H1 (cell line): ENCODE data around the gene SLC13A3. TPM values are rescaled to one million over a fixed set of nuclear protein-coding genes. Genes with fewer than 3 reads are reported as not detected.

ENCODE experiments used
- CHD1 ChIP-seq: IDR thresholded peaks from 2 replicates; pipeline ENCODE4 v1.6.1; 2012; ENCODE audit warnings: low read depth, low read length, improper control_type of control experiment
- EZH2 ChIP-seq: fragments of 200-600 bp; sonication (generic); IDR thresholded peaks from 2 replicates; pipeline ENCODE4 v1.7.1; 2012; ENCODE audit warnings: low read depth, mild to moderate bottlenecking, moderate library complexity, low read length, inconsistent platforms; ENCODE audit not compliant: severe bottlenecking
- KDM1A ChIP-seq: fragments of 200-600, 300-600 bp; sonication (generic); IDR thresholded peaks from 2 replicates; pipeline ENCODE4 v1.7.1; 2016; ENCODE audit warnings: mild to moderate bottlenecking, low read length, borderline replicate concordance
- RNF2 ChIP-seq: fragments of 200-900, 300-1000 bp; sonication (generic); IDR thresholded peaks from 2 replicates; pipeline ENCODE4 v1.7.1; 2016; ENCODE audit warnings: borderline replicate concordance, low read depth, mild to moderate bottlenecking, antibody characterized with exemption, low read length; ENCODE audit not compliant: poor library complexity, severe bottlenecking; ENCODE audit errors: missing control alignments
- polyA plus RNA-seq, 7 experiments: library from polyadenylated mRNA; depleted of rRNA in 3 of 7; stranded (reverse) in 5 of 7; unstranded in 2 of 7; fragments of >200 nt in 5 of 7; fragments of 200-250 nt in 2 of 7; gene quantifications; 1 replicate in 5 of 7; 2 replicates in 1 of 7; 4 replicates in 1 of 7; pipeline versions ENCODE4 v1.2.1 to v1.2.3, GENCODE V29; 2011 to 2013; ENCODE audit warnings: missing spikeins in 2 of 7, mixed read lengths in 2 of 7
- total RNA-seq: library from RNA; stranded (reverse); fragmentation: NEBNext Ultra II Directional; extraction: Animal tissue kit (Norgen Biotek cat#: 25700); gene quantifications from 2 replicates; pipeline ENCODE4 v1.2.1, GENCODE V29; 2021
- TF ChIP-seq, protein P1 (sequence below): IDR thresholded peaks from 2 replicates; pipeline ENCODE4 v1.6.1; 2012; ENCODE audit warnings: low read length, inconsistent platforms
- TF ChIP-seq, protein P2 (sequence below): IDR thresholded peaks from 2 replicates; pipeline ENCODE4 v1.6.1; 2011; ENCODE audit warnings: low read depth, mild to moderate bottlenecking, low read length; ENCODE audit not compliant: insufficient read depth

Gene SLC13A3
- total and polyA plus RNA-seq, 2 of the 8 experiments (the other 6 are each of a cell fraction or from before 2014, with no cell fraction given): 9.4 to 12.6 TPM

DNA sequence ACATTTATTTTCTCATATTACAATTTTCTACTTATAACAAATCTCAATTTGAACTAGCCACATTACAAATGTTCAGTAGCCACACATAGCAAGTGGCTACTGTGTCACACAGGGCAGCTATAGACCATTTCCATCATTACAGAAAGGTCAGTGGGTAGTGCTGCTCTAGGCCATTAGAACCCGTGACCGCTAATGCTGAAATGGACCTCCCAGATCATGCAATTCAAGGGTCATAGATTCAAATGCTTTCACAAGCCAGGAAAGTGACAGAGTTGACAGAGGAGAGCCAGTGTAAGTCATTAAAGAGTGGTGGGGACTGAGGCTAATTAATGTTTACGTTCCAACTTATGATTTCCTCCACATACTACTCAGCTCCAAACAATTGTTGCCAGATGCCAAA is 97.3 kb downstream of the SLC13A3 start (continued):
- TF ChIP-seq KDM1A (no peak), CHD1 (no peak), RNF2 (no peak), EZH2 (no peak)
- TF ChIP-seq, protein P1, sequence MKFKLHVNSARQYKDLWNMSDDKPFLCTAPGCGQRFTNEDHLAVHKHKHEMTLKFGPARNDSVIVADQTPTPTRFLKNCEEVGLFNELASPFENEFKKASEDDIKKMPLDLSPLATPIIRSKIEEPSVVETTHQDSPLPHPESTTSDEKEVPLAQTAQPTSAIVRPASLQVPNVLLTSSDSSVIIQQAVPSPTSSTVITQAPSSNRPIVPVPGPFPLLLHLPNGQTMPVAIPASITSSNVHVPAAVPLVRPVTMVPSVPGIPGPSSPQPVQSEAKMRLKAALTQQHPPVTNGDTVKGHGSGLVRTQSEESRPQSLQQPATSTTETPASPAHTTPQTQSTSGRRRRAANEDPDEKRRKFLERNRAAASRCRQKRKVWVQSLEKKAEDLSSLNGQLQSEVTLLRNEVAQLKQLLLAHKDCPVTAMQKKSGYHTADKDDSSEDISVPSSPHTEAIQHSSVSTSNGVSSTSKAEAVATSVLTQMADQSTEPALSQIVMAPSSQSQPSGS: no peak
- TF ChIP-seq, protein P2, sequence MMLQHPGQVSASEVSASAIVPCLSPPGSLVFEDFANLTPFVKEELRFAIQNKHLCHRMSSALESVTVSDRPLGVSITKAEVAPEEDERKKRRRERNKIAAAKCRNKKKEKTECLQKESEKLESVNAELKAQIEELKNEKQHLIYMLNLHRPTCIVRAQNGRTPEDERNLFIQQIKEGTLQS: no peak
